GM12865 (cell line): Measurements from ENCODE around the gene JMJD6.

Source experiments
- DNase-seq: peaks from one replicate; pipeline ENCODE4 v3.0.0; 2010; ENCODE audit warnings: low read depth
- H3K4me3 ChIP-seq: 2 replicates; pipeline ENCODE4 v1.5.1; 2011; ENCODE audit warnings: mild to moderate bottlenecking, low read depth, low read length, control low read depth
- CTCF ChIP-seq: IDR thresholded peaks from 2 replicates; pipeline ENCODE4 v1.5.1; 2011; ENCODE audit warnings: low read length, control low read depth, low read depth, inconsistent platforms; ENCODE audit not compliant: insufficient read depth; ENCODE audit errors: missing control alignments

The JMJD6 gene

GRCh38 chr17:76691379-76692191, 34.8 kb downstream of the JMJD6 start:
- no peak for DNase-seq
- TF ChIP-seq CTCF, result no peak
- no peak overlapping the region for H3K4me3 ChIP-seq

GRCh38 chr17:76690596-76691280, 35.7 kb downstream of the JMJD6 start:
- no peak for TF ChIP-seq CTCF
- no peak overlapping the region for H3K4me3 ChIP-seq
- no peak for DNase-seq

GRCh38 chr17:76689859-76690258, 36.5 kb downstream of the JMJD6 start:
- no peak overlapping the region for H3K4me3 ChIP-seq
- DNase-seq, result no peak
- TF ChIP-seq CTCF, result no peak

- no peak overlapping the region for H3K4me3 ChIP-seq
- no peak for TF ChIP-seq CTCF
- no peak for DNase-seq
These were observed 38.2 kb downstream of the JMJD6 start for GRCh38 chr17:76688165-76688622.

GRCh38 chr17:76687298-76688164, 38.9 kb downstream of the JMJD6 start:
- DNase-seq, result no peak
- no peak for TF ChIP-seq CTCF
- no peak overlapping the region for H3K4me3 ChIP-seq

GRCh38 chr17:76686538-76687297, 39.7 kb downstream of the JMJD6 start:
- TF ChIP-seq CTCF, result no peak
- no peak for DNase-seq
- H3K4me3 ChIP-seq, result no peak overlapping the region
